Measurements from ENCODE around the gene RGMA. TPM values are rescaled to one million over a fixed set of nuclear protein-coding genes. Genes with fewer than 3 reads are reported as not detected.

Gene RGMA
- total and polyA plus RNA-seq, 2 experiments from 2014 or later, result 34.2 to 36.5 TPM

DNA sequence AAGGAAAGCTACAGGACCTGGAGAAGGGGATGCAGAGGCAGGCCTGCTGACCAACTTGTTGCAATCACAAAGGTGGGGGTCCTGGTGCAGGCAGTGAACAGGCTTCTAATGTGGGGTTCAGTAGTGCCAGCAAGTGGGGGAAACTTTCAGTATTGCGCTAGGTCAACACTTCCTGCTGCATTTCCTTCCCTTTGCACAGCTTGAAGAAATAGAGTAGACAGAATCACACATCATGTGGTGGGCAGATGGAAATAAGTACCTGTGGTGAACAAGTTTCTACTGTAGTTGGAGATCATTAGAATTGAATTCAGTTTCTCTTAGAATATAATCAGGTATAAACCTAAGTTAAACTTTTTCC is 63.4 kb downstream of the RGMA start (continued):
- TF ChIP-seq, protein P1, sequence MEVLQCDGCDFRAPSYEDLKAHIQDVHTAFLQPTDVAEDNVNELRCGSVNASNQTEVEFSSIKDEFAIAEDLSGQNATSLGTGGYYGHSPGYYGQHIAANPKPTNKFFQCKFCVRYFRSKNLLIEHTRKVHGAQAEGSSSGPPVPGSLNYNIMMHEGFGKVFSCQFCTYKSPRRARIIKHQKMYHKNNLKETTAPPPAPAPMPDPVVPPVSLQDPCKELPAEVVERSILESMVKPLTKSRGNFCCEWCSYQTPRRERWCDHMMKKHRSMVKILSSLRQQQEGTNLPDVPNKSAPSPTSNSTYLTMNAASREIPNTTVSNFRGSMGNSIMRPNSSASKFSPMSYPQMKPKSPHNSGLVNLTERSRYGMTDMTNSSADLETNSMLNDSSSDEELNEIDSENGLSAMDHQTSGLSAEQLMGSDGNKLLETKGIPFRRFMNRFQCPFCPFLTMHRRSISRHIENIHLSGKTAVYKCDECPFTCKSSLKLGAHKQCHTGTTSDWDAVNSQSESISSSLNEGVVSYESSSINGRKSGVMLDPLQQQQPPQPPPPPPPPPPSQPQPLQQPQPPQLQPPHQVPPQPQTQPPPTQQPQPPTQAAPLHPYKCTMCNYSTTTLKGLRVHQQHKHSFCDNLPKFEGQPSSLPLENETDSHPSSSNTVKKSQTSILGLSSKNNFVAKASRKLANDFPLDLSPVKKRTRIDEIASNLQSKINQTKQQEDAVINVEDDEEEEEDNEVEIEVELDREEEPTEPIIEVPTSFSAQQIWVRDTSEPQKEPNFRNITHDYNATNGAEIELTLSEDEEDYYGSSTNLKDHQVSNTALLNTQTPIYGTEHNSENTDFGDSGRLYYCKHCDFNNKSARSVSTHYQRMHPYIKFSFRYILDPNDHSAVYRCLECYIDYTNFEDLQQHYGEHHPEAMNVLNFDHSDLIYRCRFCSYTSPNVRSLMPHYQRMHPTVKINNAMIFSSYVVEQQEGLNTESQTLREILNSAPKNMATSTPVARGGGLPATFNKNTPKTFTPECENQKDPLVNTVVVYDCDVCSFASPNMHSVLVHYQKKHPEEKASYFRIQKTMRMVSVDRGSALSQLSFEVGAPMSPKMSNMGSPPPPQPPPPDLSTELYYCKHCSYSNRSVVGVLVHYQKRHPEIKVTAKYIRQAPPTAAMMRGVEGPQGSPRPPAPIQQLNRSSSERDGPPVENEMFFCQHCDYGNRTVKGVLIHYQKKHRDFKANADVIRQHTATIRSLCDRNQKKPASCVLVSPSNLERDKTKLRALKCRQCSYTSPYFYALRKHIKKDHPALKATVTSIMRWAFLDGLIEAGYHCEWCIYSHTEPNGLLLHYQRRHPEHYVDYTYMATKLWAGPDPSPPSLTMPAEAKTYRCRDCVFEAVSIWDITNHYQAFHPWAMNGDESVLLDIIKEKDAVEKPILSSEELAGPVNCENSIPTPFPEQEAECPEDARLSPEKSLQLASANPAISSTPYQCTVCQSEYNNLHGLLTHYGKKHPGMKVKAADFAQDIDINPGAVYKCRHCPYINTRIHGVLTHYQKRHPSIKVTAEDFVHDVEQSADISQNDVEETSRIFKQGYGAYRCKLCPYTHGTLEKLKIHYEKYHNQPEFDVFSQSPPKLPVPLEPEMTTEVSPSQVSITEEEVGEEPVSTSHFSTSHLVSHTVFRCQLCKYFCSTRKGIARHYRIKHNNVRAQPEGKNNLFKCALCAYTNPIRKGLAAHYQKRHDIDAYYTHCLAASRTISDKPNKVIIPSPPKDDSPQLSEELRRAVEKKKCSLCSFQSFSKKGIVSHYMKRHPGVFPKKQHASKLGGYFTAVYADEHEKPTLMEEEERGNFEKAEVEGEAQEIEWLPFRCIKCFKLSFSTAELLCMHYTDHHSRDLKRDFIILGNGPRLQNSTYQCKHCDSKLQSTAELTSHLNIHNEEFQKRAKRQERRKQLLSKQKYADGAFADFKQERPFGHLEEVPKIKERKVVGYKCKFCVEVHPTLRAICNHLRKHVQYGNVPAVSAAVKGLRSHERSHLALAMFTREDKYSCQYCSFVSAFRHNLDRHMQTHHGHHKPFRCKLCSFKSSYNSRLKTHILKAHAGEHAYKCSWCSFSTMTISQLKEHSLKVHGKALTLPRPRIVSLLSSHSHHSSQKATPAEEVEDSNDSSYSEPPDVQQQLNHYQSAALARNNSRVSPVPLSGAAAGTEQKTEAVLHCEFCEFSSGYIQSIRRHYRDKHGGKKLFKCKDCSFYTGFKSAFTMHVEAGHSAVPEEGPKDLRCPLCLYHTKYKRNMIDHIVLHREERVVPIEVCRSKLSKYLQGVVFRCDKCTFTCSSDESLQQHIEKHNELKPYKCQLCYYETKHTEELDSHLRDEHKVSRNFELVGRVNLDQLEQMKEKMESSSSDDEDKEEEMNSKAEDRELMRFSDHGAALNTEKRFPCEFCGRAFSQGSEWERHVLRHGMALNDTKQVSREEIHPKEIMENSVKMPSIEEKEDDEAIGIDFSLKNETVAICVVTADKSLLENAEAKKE (CRISPR knock-in tag; IDR thresholded peaks at IDR 0.05), result no peak

DNA sequence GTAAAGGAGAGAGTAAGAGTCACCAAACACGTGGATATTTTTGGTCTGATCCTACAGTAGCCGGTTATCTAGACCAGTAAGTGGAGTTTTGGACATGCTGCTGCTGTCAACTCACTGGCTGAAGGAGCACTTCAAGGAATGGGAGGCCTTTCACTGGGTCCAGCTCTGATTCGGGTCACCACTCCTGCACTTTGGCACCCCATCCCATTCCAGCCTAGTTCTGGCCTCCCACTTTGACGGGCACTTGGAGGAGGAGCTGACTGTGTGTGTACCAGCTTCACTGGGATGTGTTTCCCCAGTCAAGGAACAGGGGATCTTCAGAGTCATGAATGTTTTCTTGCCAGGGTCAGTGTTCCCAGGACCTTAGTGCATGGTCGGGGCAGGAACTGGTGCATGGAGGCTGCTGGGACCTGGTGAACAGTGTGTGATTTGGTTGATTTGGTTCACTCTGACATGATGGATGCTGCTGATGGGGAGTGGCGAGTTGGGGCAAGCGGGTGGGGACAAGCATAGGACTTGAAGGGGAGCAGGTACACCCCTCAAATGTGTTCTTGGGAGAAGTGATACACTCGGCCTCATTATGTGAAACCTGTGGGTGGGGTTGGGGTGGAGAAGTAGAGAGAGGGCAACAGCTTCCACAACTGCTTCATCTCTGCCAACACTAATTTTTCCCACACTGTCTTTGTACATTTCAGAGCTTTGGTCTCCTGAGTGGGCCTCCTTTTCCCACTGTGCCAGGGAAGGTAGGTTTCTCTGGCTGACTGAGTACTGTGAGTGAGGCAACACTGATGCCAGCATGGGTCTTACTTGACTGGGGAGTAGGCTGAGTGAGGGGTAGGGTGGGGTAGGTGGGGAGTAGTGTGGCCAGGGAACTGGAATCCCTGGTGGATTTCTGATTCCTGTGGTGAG is 64.0 kb downstream of the RGMA start:
- H3K9me3 Mint-ChIP-seq, result 0 out of 3 replicates have a peak, but pooled peaks cover 5% of the 10 kb centered on the region
- peaks cover 51% of the 10 kb centered on the region for H3K36me3 ChIP-seq (ENCODE audit: insufficient read depth)
- H3K4me1 Mint-ChIP-seq, result peaks cover 12% of the 10 kb centered on the region
- no peak overlapping the region for H3K4me3 Mint-ChIP-seq
- no peaks in the 10 kb centered on the region for H3K9me2 ChIP-seq (ENCODE audit: insufficient read depth)
- no peaks in the 10 kb centered on the region for H3K4me1 ChIP-seq (ENCODE audit: insufficient read depth)
- H3K27ac Mint-ChIP-seq, result no peak overlapping the region
- H3K4me2 ChIP-seq, result no peak overlapping the region
- peaks cover 18% of the 10 kb centered on the region for H3K27me3 Mint-ChIP-seq (ENCODE audit: insufficient read depth, low read depth, poor library complexity)
- H3K79me2 ChIP-seq (replicated peaks; ENCODE audit: insufficient read depth), result peaks cover 25% of the 10 kb centered on the region
- H3K27ac ChIP-seq (ENCODE audit: low read depth), result no peak overlapping the region
- no peak for ATAC-seq
- DNase-seq (ENCODE audit: low spot score), result no peak
- TF ChIP-seq, protein P2, sequence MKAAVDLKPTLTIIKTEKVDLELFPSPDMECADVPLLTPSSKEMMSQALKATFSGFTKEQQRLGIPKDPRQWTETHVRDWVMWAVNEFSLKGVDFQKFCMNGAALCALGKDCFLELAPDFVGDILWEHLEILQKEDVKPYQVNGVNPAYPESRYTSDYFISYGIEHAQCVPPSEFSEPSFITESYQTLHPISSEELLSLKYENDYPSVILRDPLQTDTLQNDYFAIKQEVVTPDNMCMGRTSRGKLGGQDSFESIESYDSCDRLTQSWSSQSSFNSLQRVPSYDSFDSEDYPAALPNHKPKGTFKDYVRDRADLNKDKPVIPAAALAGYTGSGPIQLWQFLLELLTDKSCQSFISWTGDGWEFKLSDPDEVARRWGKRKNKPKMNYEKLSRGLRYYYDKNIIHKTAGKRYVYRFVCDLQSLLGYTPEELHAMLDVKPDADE (IDR thresholded peaks at IDR 0.05), result no peak
- TF ChIP-seq ZNF331 (CRISPR knock-in tag; IDR thresholded peaks at IDR 0.05; ENCODE audit: low read depth), result no peak
- TF ChIP-seq, protein P3, sequence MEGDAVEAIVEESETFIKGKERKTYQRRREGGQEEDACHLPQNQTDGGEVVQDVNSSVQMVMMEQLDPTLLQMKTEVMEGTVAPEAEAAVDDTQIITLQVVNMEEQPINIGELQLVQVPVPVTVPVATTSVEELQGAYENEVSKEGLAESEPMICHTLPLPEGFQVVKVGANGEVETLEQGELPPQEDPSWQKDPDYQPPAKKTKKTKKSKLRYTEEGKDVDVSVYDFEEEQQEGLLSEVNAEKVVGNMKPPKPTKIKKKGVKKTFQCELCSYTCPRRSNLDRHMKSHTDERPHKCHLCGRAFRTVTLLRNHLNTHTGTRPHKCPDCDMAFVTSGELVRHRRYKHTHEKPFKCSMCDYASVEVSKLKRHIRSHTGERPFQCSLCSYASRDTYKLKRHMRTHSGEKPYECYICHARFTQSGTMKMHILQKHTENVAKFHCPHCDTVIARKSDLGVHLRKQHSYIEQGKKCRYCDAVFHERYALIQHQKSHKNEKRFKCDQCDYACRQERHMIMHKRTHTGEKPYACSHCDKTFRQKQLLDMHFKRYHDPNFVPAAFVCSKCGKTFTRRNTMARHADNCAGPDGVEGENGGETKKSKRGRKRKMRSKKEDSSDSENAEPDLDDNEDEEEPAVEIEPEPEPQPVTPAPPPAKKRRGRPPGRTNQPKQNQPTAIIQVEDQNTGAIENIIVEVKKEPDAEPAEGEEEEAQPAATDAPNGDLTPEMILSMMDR (conservative IDR thresholded peaks at IDR 0.05; ENCODE audit: low read depth in 2 of 2), result no peak
- TF ChIP-seq, protein P1 (CRISPR knock-in tag; IDR thresholded peaks at IDR 0.05), result no peak
- no peak overlapping the region for H3K4me3 ChIP-seq
- no peak overlapping the region for H2AFZ ChIP-seq
- H3F3A ChIP-seq (replicated peaks; ENCODE audit: low read depth), result peaks cover 25% of the 10 kb centered on the region
- no peaks in the 10 kb centered on the region for H3K27me3 ChIP-seq (ENCODE audit: insufficient read depth)
- H4K20me1 ChIP-seq (replicated peaks; ENCODE audit: insufficient read depth), result peaks cover 35% of the 10 kb centered on the region
- peaks cover 73% of the 10 kb centered on the region for H3K36me3 Mint-ChIP-seq (ENCODE audit: low read depth)

All from GM23338 (cell line).